Activated naive CD4-positive, alpha-beta T cell treated with anti-CD3 and anti-CD28 coated beads, Interleukin-2, amount 10 ng/mL, durations not matched to agents 7 days and 5 days (primary cell): ENCODE results near the gene OR6C76.
"Not testable (repeated sequence)": the region's sequence is repeated elsewhere in the genome, so short reads cannot be mapped to it uniquely, and the experiment has no call there.

Experiments used
- CTCF ChIA-PET: fragments of 350-600 bp; sonication (Branson Sonifier 250); formaldehyde crosslinking; loops from one replicate; lab custom pipeline; 2021; ENCODE audit warnings: antibody characterized with exemption; lab: Charles Lee
- DNase-seq: peaks from one replicate; pipeline ENCODE4 v3.0.0-alpha.2; 2020
- H3K27ac Mint-ChIP-seq: one replicate; pipeline ENCODE4 v1.8.0; 2021; ENCODE audit warnings: mild to moderate bottlenecking, moderate library complexity, mixed read lengths
- H3K27me3 Mint-ChIP-seq: one replicate; pipeline ENCODE4 v1.8.0; 2021; ENCODE audit warnings: mild to moderate bottlenecking, mixed read lengths
- H3K36me3 Mint-ChIP-seq: one replicate; pipeline ENCODE4 v1.8.0; 2021; ENCODE audit warnings: mixed read lengths
- H3K4me1 Mint-ChIP-seq: one replicate; pipeline ENCODE4 v1.8.0; 2021; ENCODE audit warnings: mixed read lengths
- H3K4me3 Mint-ChIP-seq: one replicate; pipeline ENCODE4 v1.8.0; 2021; ENCODE audit warnings: mild to moderate bottlenecking, moderate library complexity, mixed read lengths
- H3K9me3 Mint-ChIP-seq: one replicate; pipeline ENCODE4 v1.8.0; 2021; ENCODE audit warnings: mixed read lengths

Gene OR6C76

GRCh38 chr12:55428331-55429243 lies 2.5 kb downstream of the OR6C76 start:
- H3K9me3 Mint-ChIP-seq = no peaks in the 10 kb centered on the region
- H3K4me1 Mint-ChIP-seq = no peaks in the 10 kb centered on the region
- no peak for DNase-seq
- H3K36me3 Mint-ChIP-seq = no peaks in the 10 kb centered on the region
- no peak overlapping the region for H3K27ac Mint-ChIP-seq
- H3K4me3 Mint-ChIP-seq = no peak overlapping the region
- H3K27me3 Mint-ChIP-seq = no peaks in the 10 kb centered on the region
- CTCF ChIA-PET = no interaction called here

- DNase-seq, H3K27ac Mint-ChIP-seq, H3K9me3 Mint-ChIP-seq, H3K27me3 Mint-ChIP-seq, H3K36me3 Mint-ChIP-seq, H3K4me1 Mint-ChIP-seq, H3K4me3 Mint-ChIP-seq, CTCF ChIA-PET: not testable (repeated sequence)
Observed at GRCh38 chr12:55441233-55441632, 15.2 kb downstream of the OR6C76 start.

GRCh38 chr12:55443776-55444175 lies 17.7 kb downstream of the OR6C76 start, which contains the start of gene OR6C2:
Gene OR6C2, plus strand, starts transcription at chr12:55444076. Its CDS starts 8,138 bp downstream, at chr12:55452214.
- peaks cover 2% of the 10 kb centered on the region for H3K9me3 Mint-ChIP-seq
- no peaks in the 10 kb centered on the region for H3K27me3 Mint-ChIP-seq
- CTCF ChIA-PET = no interaction called here
- H3K4me1 Mint-ChIP-seq = no peaks in the 10 kb centered on the region
- no peak for DNase-seq
- no peak within 1 kb of the TSS for H3K4me3 Mint-ChIP-seq
- H3K27ac Mint-ChIP-seq = no peak within 1 kb of the TSS
- no peaks in the 10 kb centered on the region for H3K36me3 Mint-ChIP-seq

- no peak overlapping the region for H3K27ac Mint-ChIP-seq
- no peaks in the 10 kb centered on the region for H3K36me3 Mint-ChIP-seq
- H3K9me3 Mint-ChIP-seq = peaks cover 1% of the 10 kb centered on the region
- no peak for DNase-seq
- no peaks in the 10 kb centered on the region for H3K27me3 Mint-ChIP-seq
- H3K4me1 Mint-ChIP-seq = no peaks in the 10 kb centered on the region
- CTCF ChIA-PET = no interaction called here
- no peak overlapping the region for H3K4me3 Mint-ChIP-seq
Observed at GRCh38 chr12:55445357-55445756, 19.3 kb downstream of the OR6C76 start.

GRCh38 chr12:55446326-55446725 lies 20.3 kb downstream of the OR6C76 start:
- CTCF ChIA-PET = no interaction called here
- Mint-ChIP-seq H3K36me3 (no peaks in the 10 kb centered on the region), H3K9me3 (no peaks in the 10 kb centered on the region), H3K27ac (no peak overlapping the region), H3K4me3 (no peak overlapping the region), H3K4me1 (no peaks in the 10 kb centered on the region), H3K27me3 (no peaks in the 10 kb centered on the region)
- no peak for DNase-seq

GRCh38 chr12:55448825-55449224 lies 22.8 kb downstream of the OR6C76 start:
- CTCF ChIA-PET = no interaction called here
- Mint-ChIP-seq H3K27ac (no peak overlapping the region), H3K9me3 (no peaks in the 10 kb centered on the region), H3K36me3 (no peaks in the 10 kb centered on the region), H3K27me3 (no peaks in the 10 kb centered on the region), H3K4me1 (no peaks in the 10 kb centered on the region), H3K4me3 (no peak overlapping the region)
- DNase-seq = no peak

- H3K36me3 Mint-ChIP-seq, H3K27ac Mint-ChIP-seq, H3K4me3 Mint-ChIP-seq, H3K9me3 Mint-ChIP-seq, H3K27me3 Mint-ChIP-seq, DNase-seq, CTCF ChIA-PET, H3K4me1 Mint-ChIP-seq: not testable (repeated sequence)
Observed at GRCh38 chr12:55464926-55465325, 38.9 kb downstream of the OR6C76 start.

GRCh38 chr12:55467836-55468235 lies 41.8 kb downstream of the OR6C76 start:
- Mint-ChIP-seq H3K9me3 (peaks cover 4% of the 10 kb centered on the region), H3K27ac (no peak overlapping the region), H3K27me3 (no peaks in the 10 kb centered on the region), H3K4me1 (no peaks in the 10 kb centered on the region), H3K4me3 (no peak overlapping the region), H3K36me3 (no peaks in the 10 kb centered on the region)
- CTCF ChIA-PET = no interaction called here
- DNase-seq = no peak

- Mint-ChIP-seq H3K9me3 (peaks cover 4% of the 10 kb centered on the region), H3K27ac (no peak overlapping the region), H3K4me3 (no peak overlapping the region), H3K4me1 (no peaks in the 10 kb centered on the region), H3K27me3 (no peaks in the 10 kb centered on the region), H3K36me3 (no peaks in the 10 kb centered on the region)
- DNase-seq = no peak
- CTCF ChIA-PET = no interaction called here
Observed at GRCh38 chr12:55469291-55469690, 43.2 kb downstream of the OR6C76 start.

GRCh38 chr12:55470088-55470829 lies 44.2 kb downstream of the OR6C76 start, which contains the start of gene OR6C70:
Gene OR6C70, minus strand, starts transcription at chr12:55470138. Its CDS starts 0 bp downstream, at chr12:55470138.
- Mint-ChIP-seq H3K4me1 (no peaks in the 10 kb centered on the region), H3K27me3 (no peaks in the 10 kb centered on the region), H3K9me3 (no peaks in the 10 kb centered on the region), H3K36me3 (no peaks in the 10 kb centered on the region), H3K4me3 (no peak within 1 kb of the TSS), H3K27ac (no peak within 1 kb of the TSS)
- DNase-seq = no peak
- CTCF ChIA-PET = no interaction called here

- DNase-seq = no peak
- H3K4me3 Mint-ChIP-seq = no peak overlapping the region
- no peaks in the 10 kb centered on the region for H3K4me1 Mint-ChIP-seq
- H3K36me3 Mint-ChIP-seq = no peaks in the 10 kb centered on the region
- H3K27ac Mint-ChIP-seq = no peak overlapping the region
- no peaks in the 10 kb centered on the region for H3K27me3 Mint-ChIP-seq
- H3K9me3 Mint-ChIP-seq = no peaks in the 10 kb centered on the region
- CTCF ChIA-PET = no interaction called here
Observed at GRCh38 chr12:55472264-55472663, 46.2 kb downstream of the OR6C76 start.
